Astrocyte (in vitro differentiated cells and primary cell): ENCODE measurements around the gene FXYD5. TPM values are rescaled to one million over a fixed set of nuclear protein-coding genes. Genes with fewer than 3 reads are reported as not detected.

ENCODE experiments used
- DNase-seq: peaks from one replicate; pipeline ENCODE4 v3.0.0-alpha.2; 2010; ENCODE audit warnings: low read depth
- FAIRE-seq: peaks from 2 replicates; lab custom pipeline; 2011; peaks lifted over from hg19 to GRCh38; lab: Jason Lieb, UNC
- H2AFZ ChIP-seq: 2 replicates; pipeline ENCODE4 v1.6.0; 2012; ENCODE audit warnings: low read depth, low read length, inconsistent platforms
- H3K27ac ChIP-seq: 2 replicates; pipeline ENCODE4 v1.5.1; 2011; ENCODE audit warnings: low read depth, low read length, inconsistent platforms
- H3K27me3 ChIP-seq: 2 replicates; pipeline ENCODE4 v1.6.0; 2011; ENCODE audit warnings: low read length, inconsistent platforms; ENCODE audit not compliant: insufficient read depth
- H3K36me3 ChIP-seq: 2 replicates; pipeline ENCODE4 v1.5.1; 2011; ENCODE audit warnings: low read length, inconsistent platforms; ENCODE audit not compliant: insufficient read depth
- H3K4me1 ChIP-seq: 2 replicates; pipeline ENCODE4 v1.5.1; 2011; ENCODE audit warnings: low read length, inconsistent platforms; ENCODE audit not compliant: insufficient read depth
- H3K4me2 ChIP-seq: 2 replicates; pipeline ENCODE4 v1.6.0; 2012; ENCODE audit warnings: low read length, inconsistent platforms
- H3K4me3 ChIP-seq: 2 replicates; pipeline ENCODE4 v1.5.1; 2011; ENCODE audit warnings: low read depth, mild to moderate bottlenecking, low read length, inconsistent platforms; ENCODE audit not compliant: insufficient read depth
- H3K79me2 ChIP-seq: 2 replicates; pipeline ENCODE4 v1.6.0; 2012; ENCODE audit warnings: mild to moderate bottlenecking, low read length, inconsistent platforms; ENCODE audit not compliant: insufficient read depth
- H3K9ac ChIP-seq: 2 replicates; pipeline ENCODE4 v1.6.0; 2012; ENCODE audit warnings: mild to moderate bottlenecking, low read length, inconsistent platforms
- H3K9me3 ChIP-seq: 2 replicates; pipeline ENCODE4 v1.5.1; 2012; ENCODE audit warnings: low read depth, mild to moderate bottlenecking, low read length, inconsistent platforms; ENCODE audit not compliant: insufficient read depth
- H4K20me1 ChIP-seq: 2 replicates; pipeline ENCODE4 v1.6.0; 2012; ENCODE audit warnings: low read length, inconsistent platforms; ENCODE audit not compliant: insufficient read depth
- H3K27ac Mint-ChIP-seq: one replicate; pipeline ENCODE4 v1.8.0; 2021; ENCODE audit warnings: mild to moderate bottlenecking, mixed read lengths; ENCODE audit not compliant: unreplicated experiment
- H3K27me3 Mint-ChIP-seq: one replicate; pipeline ENCODE4 v1.8.0; 2021; ENCODE audit warnings: low read depth, mixed read lengths; ENCODE audit not compliant: unreplicated experiment
- H3K36me3 Mint-ChIP-seq: one replicate; pipeline ENCODE4 v1.8.0; 2021; ENCODE audit warnings: low read depth, mixed read lengths; ENCODE audit not compliant: unreplicated experiment
- H3K4me1 Mint-ChIP-seq: one replicate; pipeline ENCODE4 v1.8.0; 2021; ENCODE audit warnings: low read depth, mixed read lengths; ENCODE audit not compliant: unreplicated experiment
- H3K4me3 Mint-ChIP-seq: one replicate; pipeline ENCODE4 v1.8.0; 2021; ENCODE audit warnings: mild to moderate bottlenecking, moderate library complexity, mixed read lengths; ENCODE audit not compliant: unreplicated experiment
- H3K9me3 Mint-ChIP-seq: one replicate; pipeline ENCODE4 v1.8.0; 2021; ENCODE audit warnings: mild to moderate bottlenecking, mixed read lengths; ENCODE audit not compliant: unreplicated experiment
- EZH2 ChIP-seq: IDR thresholded peaks from 2 replicates; pipeline ENCODE4 v1.6.1; 2012; ENCODE audit warnings: mild to moderate bottlenecking, low read length, inconsistent platforms; ENCODE audit not compliant: insufficient read depth
- total RNA-seq: library from RNA; stranded (reverse); gene quantifications from 2 replicates; pipeline ENCODE4 v1.2.1, GENCODE V29; 2021
- TF ChIP-seq, protein P1 (sequence below): IDR thresholded peaks from 2 replicates; pipeline ENCODE4 v1.5.1; 2011; ENCODE audit warnings: low read depth, mild to moderate bottlenecking, inconsistent platforms, low read length, moderate library complexity; ENCODE audit not compliant: insufficient read depth

The FXYD5 gene
- total RNA-seq, 1 donor from 2014 or later: 108 TPM

DNA sequence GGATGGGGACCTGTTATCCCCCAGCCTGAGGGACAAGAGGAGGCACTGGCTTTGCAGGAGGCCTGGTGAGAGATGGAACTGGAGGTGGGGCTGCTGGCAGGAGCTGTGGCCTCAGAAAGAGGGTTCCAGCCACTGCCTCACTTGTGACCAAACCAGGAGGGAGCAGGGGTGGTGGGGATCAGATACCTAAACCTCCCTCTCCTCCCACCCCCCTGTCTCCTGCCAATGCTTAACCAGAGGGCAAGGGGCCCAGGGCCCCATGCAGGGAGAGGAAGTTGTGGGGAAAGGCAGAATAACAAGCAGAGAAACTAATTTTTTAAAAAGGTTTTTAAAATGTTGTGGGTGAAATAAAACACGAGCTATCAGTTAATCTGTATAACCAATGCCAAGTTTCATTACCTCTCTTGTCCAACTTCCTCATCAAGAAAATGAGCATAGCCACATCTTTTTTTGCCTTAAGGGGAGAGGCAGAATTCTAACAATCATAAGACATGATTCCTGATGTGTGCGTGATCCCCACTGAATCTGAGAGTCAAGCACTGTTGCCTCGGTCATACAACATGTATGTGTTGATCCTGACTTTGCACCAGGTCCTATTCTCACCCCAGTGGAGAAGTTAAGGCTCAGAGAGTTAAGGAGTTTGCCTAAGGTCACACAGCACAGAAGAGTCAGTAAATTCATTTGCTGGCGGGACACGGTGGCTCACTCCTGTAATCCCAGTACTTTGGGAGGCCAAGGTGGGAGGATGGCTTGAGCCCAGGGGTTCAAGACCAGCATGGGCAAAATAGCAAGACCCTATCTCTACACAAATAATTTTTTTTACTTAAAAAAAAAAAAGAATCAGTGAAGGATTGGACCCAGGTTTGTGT is 12.9 kb downstream of the FXYD5 start:
- peak overlapping the region; percentile 40 for H3K4me3 Mint-ChIP-seq

DNA sequence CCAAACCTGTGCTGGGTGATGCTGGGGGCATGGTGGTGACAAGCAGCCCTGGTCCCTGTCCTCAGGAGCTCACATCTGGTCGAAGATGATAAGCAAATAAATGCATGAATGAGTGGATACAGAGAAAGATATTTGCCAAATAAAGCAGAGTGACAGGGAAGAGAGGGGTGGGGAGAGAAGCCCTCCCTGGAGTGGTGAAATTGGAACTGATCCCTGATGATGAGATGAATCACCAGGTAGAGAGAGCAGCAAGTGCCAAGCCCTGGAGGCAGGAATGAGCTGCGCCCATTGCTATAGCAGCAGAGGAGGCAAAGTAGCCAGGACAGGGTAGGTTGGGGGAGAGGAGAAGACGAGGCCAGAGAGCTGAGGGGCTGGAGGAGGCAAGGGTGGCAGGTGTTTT is 13.7 kb downstream of the FXYD5 start:
- DNase-seq (no peak), FAIRE-seq (no peak)
- H3K9me3 Mint-ChIP-seq: peaks cover 20% of the 10 kb centered on the region
- no peak for TF ChIP-seq EZH2
- TF ChIP-seq, protein P1, sequence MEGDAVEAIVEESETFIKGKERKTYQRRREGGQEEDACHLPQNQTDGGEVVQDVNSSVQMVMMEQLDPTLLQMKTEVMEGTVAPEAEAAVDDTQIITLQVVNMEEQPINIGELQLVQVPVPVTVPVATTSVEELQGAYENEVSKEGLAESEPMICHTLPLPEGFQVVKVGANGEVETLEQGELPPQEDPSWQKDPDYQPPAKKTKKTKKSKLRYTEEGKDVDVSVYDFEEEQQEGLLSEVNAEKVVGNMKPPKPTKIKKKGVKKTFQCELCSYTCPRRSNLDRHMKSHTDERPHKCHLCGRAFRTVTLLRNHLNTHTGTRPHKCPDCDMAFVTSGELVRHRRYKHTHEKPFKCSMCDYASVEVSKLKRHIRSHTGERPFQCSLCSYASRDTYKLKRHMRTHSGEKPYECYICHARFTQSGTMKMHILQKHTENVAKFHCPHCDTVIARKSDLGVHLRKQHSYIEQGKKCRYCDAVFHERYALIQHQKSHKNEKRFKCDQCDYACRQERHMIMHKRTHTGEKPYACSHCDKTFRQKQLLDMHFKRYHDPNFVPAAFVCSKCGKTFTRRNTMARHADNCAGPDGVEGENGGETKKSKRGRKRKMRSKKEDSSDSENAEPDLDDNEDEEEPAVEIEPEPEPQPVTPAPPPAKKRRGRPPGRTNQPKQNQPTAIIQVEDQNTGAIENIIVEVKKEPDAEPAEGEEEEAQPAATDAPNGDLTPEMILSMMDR: no peak
- Histone ChIP-seq H4K20me1 (peaks cover 2% of the 10 kb centered on the region), H3K9ac (no peak overlapping the region), H3K9me3 (peaks cover 9% of the 10 kb centered on the region), H3K4me1 (no peaks in the 10 kb centered on the region), H3K4me2 (no peak overlapping the region), H3K27ac (no peak overlapping the region), H3K79me2 (no peaks in the 10 kb centered on the region), H3K27me3 (no peaks in the 10 kb centered on the region), H3K4me3 (no peak overlapping the region), H3K36me3 (peaks cover 36% of the 10 kb centered on the region), H2AFZ (no peak overlapping the region)
- no peak overlapping the region for H3K27ac Mint-ChIP-seq
- peaks cover 4% of the 10 kb centered on the region for H3K4me1 Mint-ChIP-seq
- H3K27me3 Mint-ChIP-seq: no peaks in the 10 kb centered on the region
- H3K4me3 Mint-ChIP-seq: no peak overlapping the region
- peaks cover 35% of the 10 kb centered on the region for H3K36me3 Mint-ChIP-seq

More for the DNA sequence above, 12.9 kb downstream of the FXYD5 start:
- peaks cover 24% of the 10 kb centered on the region for H3K9me3 Mint-ChIP-seq
- DNase-seq (no peak), FAIRE-seq (no peak)
- no peaks in the 10 kb centered on the region for H3K4me1 ChIP-seq
- H3K27me3 ChIP-seq: no peaks in the 10 kb centered on the region
- H3K27me3 Mint-ChIP-seq: no peaks in the 10 kb centered on the region
- no peak overlapping the region for H3K9ac ChIP-seq
- H3K79me2 ChIP-seq: no peaks in the 10 kb centered on the region
- H2AFZ ChIP-seq: no peak overlapping the region
- TF ChIP-seq, protein P1: no peak
- TF ChIP-seq EZH2: no peak
- H3K4me2 ChIP-seq: no peak overlapping the region
- H4K20me1 ChIP-seq: peaks cover 4% of the 10 kb centered on the region
- H3K36me3 Mint-ChIP-seq: peaks cover 41% of the 10 kb centered on the region
- H3K36me3 ChIP-seq: peaks cover 43% of the 10 kb centered on the region
- no peak overlapping the region for H3K27ac ChIP-seq
- peaks cover 4% of the 10 kb centered on the region for H3K4me1 Mint-ChIP-seq
- H3K9me3 ChIP-seq: peaks cover 14% of the 10 kb centered on the region
- no peak overlapping the region for H3K27ac Mint-ChIP-seq
- no peak overlapping the region for H3K4me3 ChIP-seq
